ENCODE results near the gene ELP2. TPM values are rescaled to one million over a fixed set of nuclear protein-coding genes. Genes with fewer than 3 reads are reported as not detected.

ELP2 gene
- total and polyA plus RNA-seq, 12 donors: 27.4 to 150 (median 67.1) TPM

DNA sequence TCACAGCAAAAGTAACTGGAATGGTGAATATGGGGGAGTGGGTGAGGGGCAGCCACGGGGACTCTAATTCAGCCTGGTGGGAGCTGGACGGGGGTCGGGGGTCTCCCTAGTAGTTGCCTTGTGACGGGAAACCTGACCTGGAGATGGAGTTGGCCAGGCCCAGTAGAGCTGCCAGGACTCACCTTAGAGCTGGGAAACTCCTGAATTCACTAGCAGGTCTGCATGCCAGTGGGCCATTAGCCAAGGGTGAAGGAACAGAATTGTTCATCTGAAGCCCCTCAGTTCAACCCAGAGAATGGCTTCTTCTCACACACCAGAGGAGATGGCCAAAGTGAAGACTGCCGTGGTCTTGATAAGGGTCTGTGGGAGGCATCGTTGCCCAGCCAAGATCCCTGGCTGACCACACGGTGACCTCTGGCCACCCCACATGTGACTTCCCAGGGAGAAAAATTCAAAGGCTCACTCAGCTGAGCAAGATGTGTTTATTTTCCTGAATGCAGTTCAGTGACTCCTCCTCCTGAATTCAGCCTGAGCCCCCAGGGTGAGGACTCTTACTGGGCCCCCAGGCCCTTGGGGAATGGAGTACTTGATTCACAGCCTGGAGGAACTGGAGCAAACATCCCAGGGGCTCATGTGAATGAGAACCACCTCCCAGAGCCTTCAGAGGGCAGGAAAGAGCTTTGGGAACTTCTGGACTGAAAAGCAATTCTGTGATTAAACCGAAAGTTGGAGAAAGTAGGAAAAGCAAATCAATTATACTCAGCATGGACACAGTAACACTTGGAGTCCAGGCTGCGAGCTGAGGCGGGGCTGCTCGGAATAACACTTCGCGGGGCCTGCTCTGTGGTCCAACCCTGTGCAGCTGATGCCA, 82.8 kb downstream of the ELP2 start:
- H3K4me3 ChIP-seq: no peak overlapping the region
- no peak for TF ChIP-seq POLR2A (IDR thresholded peaks at IDR 0.05)
- no peaks in the 10 kb centered on the region for H3K36me3 ChIP-seq (replicated peaks in 1 of 2)
- DNase-seq: no peak
- H3K27ac ChIP-seq: peak overlapping the region in 2 of 5 donors; percentile 5 to 35
- intact Hi-C loops (cut with DNase I): no loop called here
- H3K4me1 ChIP-seq (replicated peaks in 1 of 2): no peaks in the 10 kb centered on the region
- 72 to 81% (median 75%) methylated on average over 9 to 13 of the region's 13 CpGs for WGBS, 4 donors
- no peaks in the 10 kb centered on the region for H3K9me3 ChIP-seq (replicated peaks in 1 of 3)
- no peaks in the 10 kb centered on the region for H3K27me3 ChIP-seq

- Histone ChIP-seq H3K27ac (no peak overlapping the region), H3K4me3 (no peak overlapping the region), H3K9me3 (replicated peaks in 1 of 3) (no peaks in the 10 kb centered on the region), H3K4me1 (replicated peaks in 1 of 2) (no peaks in the 10 kb centered on the region), H3K36me3 (replicated peaks in 1 of 2) (no peaks in the 10 kb centered on the region), H3K27me3 (no peaks in the 10 kb centered on the region)
- WGBS, 4 donors: 76 to 87% (median 86%) methylated on average over 6 to 8 of the region's 8 CpGs
- TF ChIP-seq POLR2A (IDR thresholded peaks at IDR 0.05) (no peak), CTCF (IDR thresholded peaks at IDR 0.05) (no peak)
- intact Hi-C loops (cut with DNase I): no loop called here
- no peak for DNase-seq
Observed at GRCh38 chr18:36214811-36215210, 85.1 kb downstream of the ELP2 start.

DNA sequence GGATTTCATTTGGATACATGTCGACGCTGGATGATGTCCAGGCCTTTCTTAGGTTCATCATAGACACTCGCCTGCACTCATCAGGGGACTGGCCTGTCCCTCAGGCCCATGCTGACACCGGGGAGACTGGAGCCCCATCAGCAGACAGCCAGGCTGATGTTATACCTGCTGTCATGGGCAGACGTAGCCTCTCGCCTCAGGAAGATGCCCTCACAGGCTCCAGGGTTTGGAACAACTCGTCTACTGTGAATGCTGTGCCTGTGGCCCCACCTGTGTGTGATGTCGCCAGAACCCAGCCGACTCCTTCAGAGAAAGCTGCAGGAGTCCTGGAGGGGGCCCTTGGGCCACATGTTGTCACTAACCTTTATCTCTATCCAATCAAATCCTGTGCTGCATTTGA, 85.9 kb downstream of the ELP2 start:
- WGBS, 4 donors: 90 to 92% (median 91%) methylated on average over 6 to 9 of the region's 9 CpGs
- H3K4me1 ChIP-seq (replicated peaks in 1 of 2): no peaks in the 10 kb centered on the region
- no peak for DNase-seq
- TF ChIP-seq POLR2A (IDR thresholded peaks at IDR 0.05): no peak
- no peaks in the 10 kb centered on the region for H3K27me3 ChIP-seq
- H3K4me3 ChIP-seq: no peak overlapping the region
- H3K27ac ChIP-seq: no peak overlapping the region
- no peaks in the 10 kb centered on the region for H3K9me3 ChIP-seq (replicated peaks in 1 of 3)
- no peaks in the 10 kb centered on the region for H3K36me3 ChIP-seq (replicated peaks in 1 of 2)
- intact Hi-C loops (cut with DNase I): no loop called here

GRCh38 chr18:36217348-36217747, 87.6 kb downstream of the ELP2 start:
- DNase-seq: no peak
- intact Hi-C loops (cut with DNase I): no loop called here
- 80 to 92% (median 90%) methylated on average over 3 of the region's 3 CpGs for WGBS, 4 donors
- H3K4me1 ChIP-seq (replicated peaks in 1 of 2): no peaks in the 10 kb centered on the region
- H3K4me3 ChIP-seq: no peak overlapping the region
- no peaks in the 10 kb centered on the region for H3K36me3 ChIP-seq (replicated peaks in 1 of 2)
- H3K9me3 ChIP-seq (replicated peaks in 1 of 3): no peaks in the 10 kb centered on the region
- TF ChIP-seq POLR2A (IDR thresholded peaks at IDR 0.05) (no peak), CTCF (IDR thresholded peaks at IDR 0.05) (no peak)
- no peak overlapping the region for H3K27ac ChIP-seq
- no peaks in the 10 kb centered on the region for H3K27me3 ChIP-seq

DNA sequence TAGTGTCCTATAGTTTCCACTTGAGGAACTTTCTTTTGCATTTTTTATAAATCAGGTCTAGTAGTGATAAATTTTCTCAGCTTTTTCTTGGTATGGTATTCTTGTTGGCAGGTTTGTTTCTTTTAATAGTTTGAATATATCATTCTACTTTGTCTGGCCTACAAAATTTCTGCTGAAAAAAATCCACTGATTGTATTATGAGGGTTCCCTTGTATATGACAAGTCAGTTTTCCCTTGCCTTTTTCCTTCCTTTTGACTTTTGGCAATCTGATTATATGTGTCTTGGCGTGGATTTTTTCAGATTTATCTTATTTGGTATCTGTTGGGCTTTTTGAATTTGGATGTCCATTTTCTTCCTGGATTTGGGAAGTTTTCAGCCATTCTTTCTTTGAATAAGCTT, 99.5 kb downstream of the ELP2 start:
- no peaks in the 10 kb centered on the region for H3K9me3 ChIP-seq (replicated peaks in 1 of 3)
- DNase-seq: no peak
- no peak overlapping the region for H3K4me3 ChIP-seq
- H3K36me3 ChIP-seq (replicated peaks in 1 of 2): no peaks in the 10 kb centered on the region
- H3K27me3 ChIP-seq: no peaks in the 10 kb centered on the region
- WGBS, 4 donors: 73 to 86% (median 79%) methylated on average over 1 of the region's 1 CpG
- no peak overlapping the region for H3K27ac ChIP-seq
- TF ChIP-seq POLR2A (IDR thresholded peaks at IDR 0.05): no peak
- TF ChIP-seq CTCF (IDR thresholded peaks at IDR 0.05): no peak
- intact Hi-C loops (cut with DNase I): no loop called here
- H3K4me1 ChIP-seq (replicated peaks in 1 of 2): no peaks in the 10 kb centered on the region

Other genes with a start within 250 kb of the ELP2 start
- 100 to 1,000 TPM in 3 of 9 donors, 10 to 100 TPM in 6; 40.7 to 128 (median 62.7) TPM for gene RPRD1A, start 62.3 kb upstream of the ELP2 start, total RNA-seq
- 10 to 100 TPM; 28.9 to 62.6 (median 31.9) TPM for gene RPRD1A, start 62.3 kb upstream of the ELP2 start, polyA plus RNA-seq
- 10 to 100 TPM; 30.5 to 79.1 (median 39.5) TPM for gene SLC39A6, start 559 bp upstream of the ELP2 start, total RNA-seq
- 10 to 100 TPM in 1 of 3 donors, 1 to 10 TPM in 2; 4.3 to 54.2 (median 6.1) TPM for gene SLC39A6, start 559 bp upstream of the ELP2 start, polyA plus RNA-seq
- gene MOCOS, start 57.6 kb downstream of the ELP2 start, total RNA-seq: 10 to 100 TPM; 15.3 to 88.1 (median 22.8) TPM
- 10 to 100 TPM in 2 of 3 donors, 1 to 10 TPM in 1; 7.6 to 48.1 (median 10.0) TPM for gene MOCOS, start 57.6 kb downstream of the ELP2 start, polyA plus RNA-seq
- 10 to 100 TPM; 17.5 to 84.6 (median 45.6) TPM for gene FHOD3, start 167.8 kb downstream of the ELP2 start, total RNA-seq
- 10 to 100 TPM; 55.3 to 87.9 (median 68.7) TPM for gene FHOD3, start 167.8 kb downstream of the ELP2 start, polyA plus RNA-seq

Data from adrenal gland (tissue), 12 donors.